Measurements from ENCODE around the gene ZHX3.

The ZHX3 gene

DNA sequence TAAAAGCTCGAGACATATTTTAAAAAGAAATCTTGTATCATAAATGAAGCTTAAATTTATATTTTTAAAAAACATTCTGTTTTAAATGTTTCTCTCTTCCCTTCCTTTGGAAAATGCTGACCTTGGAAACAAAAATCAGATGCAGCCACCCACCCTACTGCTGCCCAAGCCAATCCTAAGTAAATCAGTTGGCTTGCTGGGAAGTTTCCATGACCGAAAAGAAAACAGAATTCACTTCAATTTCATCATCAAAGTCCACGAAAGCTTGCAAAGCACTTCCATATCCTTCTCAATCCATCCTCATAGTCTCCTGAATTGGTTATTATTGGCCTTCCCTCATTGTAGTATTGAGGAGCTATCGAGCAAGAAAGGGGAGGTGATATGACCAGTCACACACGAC lies 100.1 kb downstream of the ZHX3 start:
- H3K9me2 ChIP-seq (replicated peaks; ENCODE audit: low read depth, low read length) = no peaks in the 10 kb centered on the region
- H3K4me1 ChIP-seq (ENCODE audit: insufficient read depth, low read length, poor library complexity, severe bottlenecking) = peaks cover 7% of the 10 kb centered on the region

DNA sequence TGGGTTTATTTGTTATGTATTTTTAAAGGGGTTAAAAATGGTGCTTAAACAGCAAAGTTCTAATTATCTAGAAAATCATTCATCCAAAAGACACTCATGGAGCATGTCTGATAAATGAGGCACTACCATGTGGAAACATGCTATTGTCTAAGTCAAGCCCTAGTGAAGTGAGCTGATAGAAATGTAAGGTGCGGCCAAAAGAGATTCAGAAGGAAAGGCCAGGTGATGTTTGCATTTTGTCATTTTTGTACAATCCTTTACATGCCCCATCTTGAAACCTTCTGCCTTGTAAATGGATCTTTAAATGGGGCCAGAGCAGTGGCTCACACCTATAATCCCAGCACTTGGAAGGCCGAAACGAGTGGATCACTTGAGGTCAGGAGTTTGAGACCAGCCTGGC lies 102.9 kb downstream of the ZHX3 start:
- no peaks in the 10 kb centered on the region for H3K9me2 ChIP-seq (replicated peaks; ENCODE audit: low read depth, low read length)
- no peak overlapping the region for H2AFZ ChIP-seq (ENCODE audit: low read length)
- H3K36me3 ChIP-seq (ENCODE audit: insufficient read depth, low read length) = no peaks in the 10 kb centered on the region
- 0 out of 2 replicates have a peak, but pooled peaks cover 3% of the 10 kb centered on the region for H3F3A ChIP-seq (ENCODE audit: low read depth)
- no peaks in the 10 kb centered on the region for H3K27me3 ChIP-seq (ENCODE audit: insufficient read depth, low read length, poor library complexity, severe bottlenecking)
- no peaks in the 10 kb centered on the region for H3K9me3 ChIP-seq (ENCODE audit: insufficient read depth, low read depth, low read length)
- no peak overlapping the region for H3K4me2 ChIP-seq (ENCODE audit: low read depth, low read length, poor library complexity, severe bottlenecking)
- no peak overlapping the region for H3K4me3 ChIP-seq (ENCODE audit: low read length, poor library complexity, severe bottlenecking)
- H3K4me1 ChIP-seq (ENCODE audit: insufficient read depth, low read length, poor library complexity, severe bottlenecking) = peaks cover 12% of the 10 kb centered on the region
- TF ChIP-seq, protein P1, sequence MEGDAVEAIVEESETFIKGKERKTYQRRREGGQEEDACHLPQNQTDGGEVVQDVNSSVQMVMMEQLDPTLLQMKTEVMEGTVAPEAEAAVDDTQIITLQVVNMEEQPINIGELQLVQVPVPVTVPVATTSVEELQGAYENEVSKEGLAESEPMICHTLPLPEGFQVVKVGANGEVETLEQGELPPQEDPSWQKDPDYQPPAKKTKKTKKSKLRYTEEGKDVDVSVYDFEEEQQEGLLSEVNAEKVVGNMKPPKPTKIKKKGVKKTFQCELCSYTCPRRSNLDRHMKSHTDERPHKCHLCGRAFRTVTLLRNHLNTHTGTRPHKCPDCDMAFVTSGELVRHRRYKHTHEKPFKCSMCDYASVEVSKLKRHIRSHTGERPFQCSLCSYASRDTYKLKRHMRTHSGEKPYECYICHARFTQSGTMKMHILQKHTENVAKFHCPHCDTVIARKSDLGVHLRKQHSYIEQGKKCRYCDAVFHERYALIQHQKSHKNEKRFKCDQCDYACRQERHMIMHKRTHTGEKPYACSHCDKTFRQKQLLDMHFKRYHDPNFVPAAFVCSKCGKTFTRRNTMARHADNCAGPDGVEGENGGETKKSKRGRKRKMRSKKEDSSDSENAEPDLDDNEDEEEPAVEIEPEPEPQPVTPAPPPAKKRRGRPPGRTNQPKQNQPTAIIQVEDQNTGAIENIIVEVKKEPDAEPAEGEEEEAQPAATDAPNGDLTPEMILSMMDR (conservative IDR thresholded peaks at IDR 0.05; ENCODE audit: low read length) = no peak
- TF ChIP-seq EZH2phosphoT487 (IDR thresholded peaks at IDR 0.05; ENCODE audit: borderline replicate concordance) = no peak
- no peaks in the 10 kb centered on the region for H4K20me1 ChIP-seq (ENCODE audit: insufficient read depth, low read length, poor library complexity, severe bottlenecking)
- H3K79me2 ChIP-seq (ENCODE audit: insufficient read depth, low read length) = no peaks in the 10 kb centered on the region
- no peak overlapping the region for H3K9ac ChIP-seq (ENCODE audit: low read depth, low read length, poor library complexity, severe bottlenecking)

More for the DNA sequence above, 100.1 kb downstream of the ZHX3 start:
- Histone ChIP-seq H4K20me1 (ENCODE audit: insufficient read depth, low read length, poor library complexity, severe bottlenecking) (no peaks in the 10 kb centered on the region), H3K79me2 (ENCODE audit: insufficient read depth, low read length) (no peaks in the 10 kb centered on the region), H3K27me3 (ENCODE audit: insufficient read depth, low read length, poor library complexity, severe bottlenecking) (no peaks in the 10 kb centered on the region), H3K4me3 (ENCODE audit: low read length, poor library complexity, severe bottlenecking) (no peak overlapping the region), H3K4me2 (ENCODE audit: low read depth, low read length, poor library complexity, severe bottlenecking) (no peak overlapping the region), H2AFZ (ENCODE audit: low read length) (no peak overlapping the region), H3K9me3 (ENCODE audit: insufficient read depth, low read depth, low read length) (no peaks in the 10 kb centered on the region), H3K36me3 (ENCODE audit: insufficient read depth, low read length) (no peaks in the 10 kb centered on the region), H3K9ac (ENCODE audit: low read depth, low read length, poor library complexity, severe bottlenecking) (no peak overlapping the region), H3F3A (ENCODE audit: low read depth) (0 out of 2 replicates have a peak, but pooled peaks cover 3% of the 10 kb centered on the region)
- TF ChIP-seq, protein P1 (conservative IDR thresholded peaks at IDR 0.05; ENCODE audit: low read length) = no peak

DNA sequence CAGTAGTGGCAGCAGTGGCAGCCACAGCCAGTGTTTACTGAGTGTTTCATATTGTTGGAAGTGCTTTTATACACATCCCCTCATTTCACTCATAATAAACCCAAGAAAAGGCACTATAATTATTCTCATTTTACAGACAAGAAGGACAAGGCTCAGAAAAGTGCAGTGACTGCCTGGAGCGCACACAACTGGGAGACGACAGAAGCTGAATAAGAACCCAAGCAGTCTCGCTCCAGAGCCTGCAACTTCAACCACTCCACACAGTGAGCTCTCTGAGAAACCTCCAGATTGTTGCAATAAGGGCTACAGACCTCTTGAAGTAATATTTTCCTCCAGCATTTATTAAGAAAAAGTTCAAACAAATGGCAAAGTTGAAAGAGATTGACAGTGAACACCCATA lies 103.3 kb downstream of the ZHX3 start:
- TF ChIP-seq, protein P1 (conservative IDR thresholded peaks at IDR 0.05; ENCODE audit: low read length) = no peak
- no peak for TF ChIP-seq EZH2phosphoT487 (IDR thresholded peaks at IDR 0.05; ENCODE audit: borderline replicate concordance)
- Histone ChIP-seq H3F3A (ENCODE audit: low read depth) (0 out of 2 replicates have a peak, but pooled peaks cover 3% of the 10 kb centered on the region), H3K79me2 (ENCODE audit: insufficient read depth, low read length) (no peaks in the 10 kb centered on the region), H3K4me2 (ENCODE audit: low read depth, low read length, poor library complexity, severe bottlenecking) (no peak overlapping the region), H3K9me2 (replicated peaks; ENCODE audit: low read depth, low read length) (no peaks in the 10 kb centered on the region), H3K4me3 (ENCODE audit: low read length, poor library complexity, severe bottlenecking) (no peak overlapping the region), H3K9ac (ENCODE audit: low read depth, low read length, poor library complexity, severe bottlenecking) (no peak overlapping the region), H4K20me1 (ENCODE audit: insufficient read depth, low read length, poor library complexity, severe bottlenecking) (no peaks in the 10 kb centered on the region), H3K36me3 (ENCODE audit: insufficient read depth, low read length) (no peaks in the 10 kb centered on the region), H3K9me3 (ENCODE audit: insufficient read depth, low read depth, low read length) (no peaks in the 10 kb centered on the region), H2AFZ (ENCODE audit: low read length) (no peak overlapping the region), H3K4me1 (ENCODE audit: insufficient read depth, low read length, poor library complexity, severe bottlenecking) (peaks cover 12% of the 10 kb centered on the region), H3K27me3 (ENCODE audit: insufficient read depth, low read length, poor library complexity, severe bottlenecking) (no peaks in the 10 kb centered on the region)
